ENCODE measurements around the gene UCK2. TPM values are rescaled to one million over a fixed set of nuclear protein-coding genes. Genes with fewer than 3 reads are reported as not detected.
"Not testable (repeated sequence)": the region's sequence is repeated elsewhere in the genome, so short reads cannot be mapped to it uniquely, and the experiment has no call there.

Gene UCK2
- total RNA-seq: 62.4 and 126 TPM in 2 replicates

GRCh38 chr1:165827268-165828102 lies at the start of gene UCK2:
TSS of gene UCK2 (plus strand) at chr1:165827614. CDS start at chr1:165827834, 220 bp downstream.
- no peak for TF ChIP-seq CTCF (conservative IDR thresholded peaks at IDR 0.05; ENCODE audit: low read depth, low read length)
- DNase-seq (ENCODE audit: low read depth): no peak
- peak within 1 kb of the TSS; percentile 90 for H3K4me3 ChIP-seq (ENCODE audit: low read depth, low read length)

DNA sequence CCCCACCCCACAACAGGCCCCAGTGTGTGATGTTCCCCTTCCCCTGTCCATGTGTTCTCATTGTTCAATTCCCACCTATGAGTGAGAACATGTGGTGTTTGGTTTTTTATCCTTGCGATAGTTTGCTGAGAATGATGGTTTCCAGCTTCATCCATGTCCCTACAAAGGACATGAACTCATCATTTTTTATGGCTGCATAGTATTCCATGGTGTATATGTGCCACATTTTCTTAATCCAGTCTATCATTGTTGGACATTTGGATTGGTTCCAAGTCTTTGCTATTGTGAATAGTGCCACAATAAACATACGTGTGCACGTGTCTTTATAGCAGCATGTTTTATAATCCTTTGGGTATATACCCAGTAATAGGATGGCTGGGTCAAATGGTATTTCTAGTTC lies 49.2 kb upstream of the UCK2 start:
- H3K4me3 ChIP-seq (ENCODE audit: low read depth, low read length); DNase-seq (ENCODE audit: low read depth): not testable (repeated sequence)

GRCh38 chr1:165783519-165783918 lies 43.9 kb upstream of the UCK2 start:
- DNase-seq (ENCODE audit: low read depth); H3K4me3 ChIP-seq (ENCODE audit: low read depth, low read length): not testable (repeated sequence)

- no peak for TF ChIP-seq CTCF (conservative IDR thresholded peaks at IDR 0.05; ENCODE audit: low read depth, low read length)
Measured at GRCh38 chr1:165787741-165788140, 39.7 kb upstream of the UCK2 start.

DNA sequence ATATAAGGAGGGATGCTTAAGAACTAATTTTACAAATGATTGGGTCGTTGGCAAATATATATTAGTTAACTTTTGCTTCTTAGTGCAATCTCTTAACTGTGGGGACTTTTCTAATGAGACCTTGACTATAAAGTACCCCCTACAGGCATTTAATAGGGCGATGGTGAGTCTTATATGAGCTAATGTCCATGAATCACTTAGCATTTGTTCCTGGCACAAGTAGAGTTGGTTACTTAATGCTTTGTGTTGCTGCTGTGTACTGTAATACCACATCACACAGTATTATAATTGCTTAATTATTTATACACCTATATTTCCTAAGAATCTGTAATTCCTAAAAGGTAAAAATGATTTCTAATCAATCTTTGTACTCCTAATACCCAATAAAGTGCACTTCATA lies 33.5 kb upstream of the UCK2 start:
- DNase-seq (ENCODE audit: low read depth): no peak
- H3K4me3 ChIP-seq (ENCODE audit: low read depth, low read length): no peak overlapping the region
- TF ChIP-seq CTCF (conservative IDR thresholded peaks at IDR 0.05; ENCODE audit: low read depth, low read length): no peak

More at GRCh38 chr1:165787741-165788140, 39.7 kb upstream of the UCK2 start:
- H3K4me3 ChIP-seq (ENCODE audit: low read depth, low read length): no peak overlapping the region
- DNase-seq (ENCODE audit: low read depth): no peak

DNA sequence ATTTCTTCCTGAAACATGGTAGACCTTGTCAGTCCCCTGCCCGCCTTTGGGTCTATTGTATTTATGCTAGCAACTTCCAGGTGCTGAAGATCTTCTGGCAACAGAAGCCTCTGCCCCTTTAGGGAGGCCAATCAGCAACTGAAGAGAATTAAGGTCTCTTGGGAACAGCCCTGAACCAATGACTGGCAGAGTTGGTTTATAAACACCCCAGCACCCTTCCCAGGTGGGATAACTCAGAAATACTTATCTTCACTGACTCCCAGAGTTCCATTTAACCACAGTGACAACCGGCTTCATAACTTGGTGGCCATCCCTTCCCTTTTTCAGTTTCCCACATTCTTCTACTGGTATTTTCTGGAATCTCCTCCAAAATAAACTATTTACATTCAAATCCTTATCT lies 31.5 kb upstream of the UCK2 start:
- TF ChIP-seq CTCF (conservative IDR thresholded peaks at IDR 0.05; ENCODE audit: low read depth, low read length): no peak
- H3K4me3 ChIP-seq (ENCODE audit: low read depth, low read length): no peak overlapping the region
- DNase-seq (ENCODE audit: low read depth): no peak

- no peak for TF ChIP-seq CTCF (conservative IDR thresholded peaks at IDR 0.05; ENCODE audit: low read depth, low read length)
- DNase-seq (ENCODE audit: low read depth): no peak
- H3K4me3 ChIP-seq (ENCODE audit: low read depth, low read length): no peak overlapping the region
Measured at GRCh38 chr1:165799387-165799786, 28.0 kb upstream of the UCK2 start.

GRCh38 chr1:165804513-165804912 lies 22.9 kb upstream of the UCK2 start:
- H3K4me3 ChIP-seq (ENCODE audit: low read depth, low read length); DNase-seq (ENCODE audit: low read depth): not testable (repeated sequence)
